ENCODE measurements around the gene TSPAN5.
"Not testable (repeated sequence)": the region's sequence is repeated elsewhere in the genome, so short reads cannot be mapped to it uniquely, and the experiment has no call there.

TSPAN5 gene

DNA sequence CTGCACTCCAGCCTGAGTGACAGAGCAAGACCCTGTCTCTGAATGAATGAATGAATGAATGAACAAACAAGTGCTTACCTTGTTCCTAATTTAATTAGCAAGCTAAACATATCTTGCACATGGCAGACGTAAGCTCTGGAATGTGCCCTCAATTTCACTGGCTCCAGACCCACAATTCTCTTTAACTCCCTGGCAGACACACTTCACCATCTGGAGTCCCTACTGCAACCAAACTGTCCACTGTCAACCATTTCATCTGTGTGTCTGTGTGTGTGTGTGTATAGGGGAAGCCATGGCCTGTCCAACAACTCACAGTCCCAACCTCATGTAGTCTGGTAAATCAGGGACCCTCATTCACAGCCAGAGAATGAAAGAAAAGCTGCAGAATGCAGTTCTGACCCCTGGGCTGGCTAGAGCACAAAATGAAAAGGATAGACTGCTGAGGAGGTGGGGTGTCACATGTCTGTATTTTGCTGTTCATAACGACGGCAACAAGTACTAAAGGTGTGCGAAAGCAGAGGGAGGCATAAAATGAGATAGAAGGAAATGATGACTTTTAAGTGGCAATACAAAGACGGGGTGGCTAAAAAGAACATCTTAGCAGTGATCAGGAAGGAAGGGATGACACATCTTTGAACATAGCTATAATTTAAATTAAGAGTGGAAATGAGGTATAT is 114.1 kb downstream of the TSPAN5 start:
- no peak for FAIRE-seq

- FAIRE-seq = no peak
Measured at GRCh38 chr4:98542011-98542410, 116.4 kb downstream of the TSPAN5 start.

GRCh38 chr4:98540803-98541202 is 117.6 kb downstream of the TSPAN5 start:
- FAIRE-seq = no peak

DNA sequence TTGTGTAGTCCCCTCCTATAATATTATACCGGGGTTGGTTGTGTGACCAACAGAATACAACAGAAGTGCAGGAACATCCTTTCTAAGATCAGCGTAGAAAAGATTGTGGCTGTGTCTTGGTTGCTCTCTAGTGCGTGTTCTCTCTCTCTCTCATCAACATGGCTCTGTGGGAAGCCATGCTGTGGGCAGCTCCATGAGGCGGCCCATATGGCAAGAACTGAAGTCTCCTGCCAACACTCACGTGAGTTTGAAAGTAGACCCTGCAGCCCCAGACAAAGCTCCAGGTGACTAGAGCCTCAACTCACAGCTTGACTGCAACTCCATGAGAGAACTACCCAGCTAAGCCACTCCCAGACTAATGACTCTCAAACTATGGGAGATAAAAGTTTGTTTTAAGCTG is 118.7 kb downstream of the TSPAN5 start:
- no peak for FAIRE-seq

- no peak for FAIRE-seq
Measured at GRCh38 chr4:98539299-98539698, 119.1 kb downstream of the TSPAN5 start.

DNA sequence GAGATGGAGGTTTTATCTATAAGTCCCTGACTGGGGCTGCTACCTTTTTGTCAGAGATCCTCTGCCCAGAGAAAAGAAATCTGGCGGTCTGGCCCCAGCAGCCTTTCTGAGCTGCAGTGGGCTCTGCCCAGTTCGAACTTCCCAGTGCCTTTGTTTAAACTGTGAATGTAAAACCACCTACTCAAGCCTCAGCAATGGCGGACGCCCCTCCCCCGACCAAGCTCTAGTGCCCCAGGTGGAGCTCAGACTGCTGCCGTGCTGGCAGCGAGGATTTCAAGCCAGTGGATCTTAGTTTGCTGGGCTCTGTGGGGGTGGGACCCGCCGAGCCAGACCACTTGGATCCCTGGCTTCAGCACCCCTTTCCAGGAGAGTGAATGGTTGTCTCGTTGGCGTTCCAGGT is 121.8 kb downstream of the TSPAN5 start:
- no peak for FAIRE-seq

DNA sequence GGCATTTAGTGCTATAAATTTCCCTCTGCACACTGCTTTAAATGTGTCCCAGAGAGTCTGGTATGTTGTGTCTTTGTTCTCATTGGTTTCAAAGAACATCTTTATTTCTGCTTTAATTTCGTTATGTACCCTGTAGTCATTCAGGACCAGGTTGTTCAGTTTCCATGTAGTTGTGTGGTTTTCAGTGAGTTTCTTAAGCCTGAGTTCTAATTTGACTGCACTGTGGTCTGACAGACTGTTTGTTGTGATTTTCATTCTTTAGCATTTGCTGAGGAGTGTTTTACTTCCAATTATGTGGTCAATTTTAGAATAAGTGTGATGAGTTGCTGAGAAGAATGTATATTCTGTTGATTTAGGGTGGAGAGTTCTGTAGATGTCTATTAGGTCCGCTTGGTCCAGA is 124.3 kb downstream of the TSPAN5 start:
- FAIRE-seq = not testable (repeated sequence)

DNA sequence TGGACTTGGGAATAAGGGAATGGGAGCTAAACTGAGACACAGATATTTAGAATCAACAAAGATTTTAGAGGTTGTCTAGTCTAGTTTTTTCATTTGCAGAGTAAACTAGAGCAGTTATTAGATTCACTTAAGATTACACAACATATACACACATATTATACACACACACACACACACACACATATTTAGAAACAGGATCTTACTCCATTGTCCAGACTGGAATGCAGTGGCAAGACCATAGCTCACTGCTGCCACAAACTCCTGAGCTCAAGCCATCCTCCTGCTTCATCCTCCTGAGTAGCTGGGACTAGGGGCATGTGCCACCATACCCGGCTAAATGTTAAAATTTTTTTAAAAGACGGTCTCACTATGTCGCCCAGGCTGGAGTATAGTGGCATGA is 127.8 kb downstream of the TSPAN5 start:
- no peak for FAIRE-seq

GRCh38 chr4:98529970-98530569 is 128.3 kb downstream of the TSPAN5 start:
- no peak for FAIRE-seq

- no peak for FAIRE-seq
Measured at GRCh38 chr4:98528882-98529281, 129.5 kb downstream of the TSPAN5 start.

DNA sequence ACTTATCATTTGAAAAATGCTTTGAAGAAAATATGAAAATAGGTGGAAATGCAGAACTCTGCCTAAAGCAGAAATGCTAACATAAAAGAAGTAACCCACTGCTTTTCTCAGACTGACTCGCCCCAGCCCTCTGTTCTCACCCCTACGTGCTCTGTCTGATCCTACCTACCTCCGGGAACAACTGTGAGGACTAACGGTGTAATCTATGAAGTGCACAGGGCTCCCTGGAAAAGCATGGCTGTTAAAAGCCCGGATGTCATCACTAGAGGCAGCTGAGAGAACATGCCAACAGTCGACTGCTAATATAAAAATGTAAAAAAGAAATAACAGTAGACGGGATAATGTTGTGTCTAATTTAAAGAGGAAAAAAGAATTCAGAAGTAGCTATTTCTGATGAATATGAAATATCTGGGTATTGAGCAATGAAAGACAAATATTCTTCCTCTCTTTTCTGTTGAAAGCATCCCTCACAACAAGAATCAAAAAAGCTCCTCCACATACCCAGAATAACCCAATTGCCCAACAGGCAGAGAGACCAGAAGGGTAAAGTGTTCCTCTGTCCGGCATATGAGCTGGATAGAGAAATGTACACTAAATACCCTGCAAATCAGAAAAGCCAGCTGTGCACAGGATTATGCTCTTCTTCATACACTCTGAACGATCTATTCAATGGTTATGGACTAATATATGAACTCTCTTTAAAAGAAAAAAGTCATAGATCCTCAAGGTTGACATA is 130.7 kb downstream of the TSPAN5 start:
- FAIRE-seq = no peak

GRCh38 chr4:98524230-98524629 is 134.2 kb downstream of the TSPAN5 start:
- no peak for FAIRE-seq

GRCh38 chr4:98522636-98523395 is 135.6 kb downstream of the TSPAN5 start:
- FAIRE-seq = no peak

DNA sequence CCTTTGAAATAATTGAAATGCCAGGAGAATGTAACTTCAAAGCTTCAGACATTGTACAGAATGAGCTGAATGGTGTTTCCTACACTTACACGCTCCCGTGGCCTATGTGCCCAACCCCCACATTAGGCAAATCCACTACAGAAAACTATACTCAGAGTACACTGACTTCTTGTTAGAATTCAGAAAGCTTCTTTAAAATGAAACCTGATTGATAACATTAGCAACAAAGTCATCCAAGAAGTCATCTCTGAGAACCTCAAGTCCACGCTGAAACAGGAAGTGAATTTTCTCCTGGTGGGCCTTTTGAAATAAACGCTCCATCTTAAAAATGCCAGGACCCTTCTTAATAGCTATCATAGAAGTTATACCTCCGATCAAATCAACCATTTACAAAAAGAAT is 136.3 kb downstream of the TSPAN5 start:
- no peak for FAIRE-seq

- FAIRE-seq = no peak
Measured at GRCh38 chr4:98521486-98521885, 136.9 kb downstream of the TSPAN5 start.

DNA sequence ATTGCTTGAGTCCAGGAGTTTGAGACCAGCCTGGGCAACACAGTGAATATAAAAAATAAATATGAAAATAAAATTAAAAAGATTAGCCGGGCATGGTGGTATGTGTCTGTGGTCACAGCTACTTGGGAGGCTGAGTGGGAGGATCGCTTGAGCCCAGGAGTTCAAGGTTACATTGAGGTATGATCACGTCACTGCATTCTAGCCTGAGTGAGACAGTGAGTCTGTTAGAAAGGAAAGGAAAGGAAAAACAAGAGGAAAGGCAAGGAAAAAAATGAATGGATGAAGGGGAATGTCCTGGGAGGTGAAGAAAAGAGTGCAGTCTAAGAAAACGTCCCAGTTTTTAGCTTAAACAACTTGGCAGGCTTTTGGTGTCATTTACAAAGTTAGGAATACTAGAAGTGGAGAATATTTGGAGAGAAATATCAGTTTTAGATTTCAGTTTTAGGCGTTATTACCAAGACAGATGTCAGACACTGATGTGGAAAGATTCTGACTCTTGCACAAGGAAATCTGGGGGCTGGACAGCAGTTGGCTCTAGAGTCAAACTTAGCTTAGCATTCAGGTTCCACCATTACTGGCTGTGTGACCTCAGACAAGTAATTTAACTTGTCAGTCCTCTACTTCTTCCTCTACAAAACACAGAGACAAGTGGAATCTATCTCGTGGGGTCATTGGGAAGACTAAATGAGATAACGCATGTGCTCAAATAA is 139.0 kb downstream of the TSPAN5 start:
- no peak for FAIRE-seq

GRCh38 chr4:98518559-98519267 is 139.7 kb downstream of the TSPAN5 start:
- no peak for FAIRE-seq

- FAIRE-seq = no peak
Measured at GRCh38 chr4:98517218-98518021, 141.0 kb downstream of the TSPAN5 start.

- FAIRE-seq = no peak
Measured at GRCh38 chr4:98516441-98517217, 141.8 kb downstream of the TSPAN5 start.

GRCh38 chr4:98516042-98516440 is 142.4 kb downstream of the TSPAN5 start:
- no peak for FAIRE-seq
